Measurements from ENCODE around the gene RGMB. TPM values are rescaled to one million over a fixed set of nuclear protein-coding genes. Genes with fewer than 3 reads are reported as not detected.

RGMB gene
- polyA plus RNA-seq, 1 donor from 2014 or later, result 58.4 TPM

GRCh38 chr5:98726258-98726657 is 47.2 kb upstream of the RGMB start:
- Histone ChIP-seq H2AFZ (ENCODE audit: low read depth, low read length) (no peak overlapping the region), H3K27me3 (ENCODE audit: insufficient read depth, low read depth, low read length) (no peaks in the 10 kb centered on the region), H3K9ac (ENCODE audit: low read length) (no peak overlapping the region), H3K9me2 (ENCODE audit: insufficient read depth, low read length) (no peaks in the 10 kb centered on the region), H3K79me2 (replicated peaks; ENCODE audit: insufficient read depth, low read length) (no peaks in the 10 kb centered on the region), H4K20me1 (ENCODE audit: insufficient read depth) (no peaks in the 10 kb centered on the region), H3K4me2 (ENCODE audit: low read length) (no peak overlapping the region), H3K4me3 (ENCODE audit: low read length) (no peak overlapping the region), H3K9me3 (ENCODE audit: low read length) (no peaks in the 10 kb centered on the region), H3K36me3 (ENCODE audit: insufficient read depth, low read length) (no peaks in the 10 kb centered on the region), H3F3A (ENCODE audit: insufficient read depth, low read length, poor library complexity, severe bottlenecking) (no peaks in the 10 kb centered on the region), H3K27ac (ENCODE audit: low read length) (no peak overlapping the region)
- TF ChIP-seq REST (IDR thresholded peaks at IDR 0.05; ENCODE audit: borderline replicate concordance), result no peak
- no peak for TF ChIP-seq RAD21 (conservative IDR thresholded peaks at IDR 0.05)
- no peak for TF ChIP-seq POLR2AphosphoS5 (IDR thresholded peaks at IDR 0.05)
- no peak for TF ChIP-seq EZH2 (IDR thresholded peaks at IDR 0.05; ENCODE audit: borderline replicate concordance, insufficient read depth, low read length, poor library complexity, severe bottlenecking)
- no peak for TF ChIP-seq EP300 (conservative IDR thresholded peaks at IDR 0.05; ENCODE audit: poor library complexity, severe bottlenecking)
- no peak for TF ChIP-seq SMC3 (conservative IDR thresholded peaks at IDR 0.05; ENCODE audit: poor library complexity)
- TF ChIP-seq, protein P1, sequence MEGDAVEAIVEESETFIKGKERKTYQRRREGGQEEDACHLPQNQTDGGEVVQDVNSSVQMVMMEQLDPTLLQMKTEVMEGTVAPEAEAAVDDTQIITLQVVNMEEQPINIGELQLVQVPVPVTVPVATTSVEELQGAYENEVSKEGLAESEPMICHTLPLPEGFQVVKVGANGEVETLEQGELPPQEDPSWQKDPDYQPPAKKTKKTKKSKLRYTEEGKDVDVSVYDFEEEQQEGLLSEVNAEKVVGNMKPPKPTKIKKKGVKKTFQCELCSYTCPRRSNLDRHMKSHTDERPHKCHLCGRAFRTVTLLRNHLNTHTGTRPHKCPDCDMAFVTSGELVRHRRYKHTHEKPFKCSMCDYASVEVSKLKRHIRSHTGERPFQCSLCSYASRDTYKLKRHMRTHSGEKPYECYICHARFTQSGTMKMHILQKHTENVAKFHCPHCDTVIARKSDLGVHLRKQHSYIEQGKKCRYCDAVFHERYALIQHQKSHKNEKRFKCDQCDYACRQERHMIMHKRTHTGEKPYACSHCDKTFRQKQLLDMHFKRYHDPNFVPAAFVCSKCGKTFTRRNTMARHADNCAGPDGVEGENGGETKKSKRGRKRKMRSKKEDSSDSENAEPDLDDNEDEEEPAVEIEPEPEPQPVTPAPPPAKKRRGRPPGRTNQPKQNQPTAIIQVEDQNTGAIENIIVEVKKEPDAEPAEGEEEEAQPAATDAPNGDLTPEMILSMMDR (IDR thresholded peaks at IDR 0.05; ENCODE audit: poor library complexity, severe bottlenecking), result no peak
- no peak for TF ChIP-seq MXI1 (conservative IDR thresholded peaks at IDR 0.05; ENCODE audit: poor library complexity, severe bottlenecking)
- TF ChIP-seq TAF1 (IDR thresholded peaks at IDR 0.05; ENCODE audit: low read depth), result no peak

- Histone ChIP-seq H4K20me1 (ENCODE audit: insufficient read depth) (no peaks in the 10 kb centered on the region), H3K27me3 (ENCODE audit: insufficient read depth, low read depth, low read length) (no peaks in the 10 kb centered on the region), H3K9ac (ENCODE audit: low read length) (no peak overlapping the region), H3K27ac (ENCODE audit: low read length) (no peak overlapping the region), H3K4me2 (ENCODE audit: low read length) (no peak overlapping the region), H3K79me2 (replicated peaks; ENCODE audit: insufficient read depth, low read length) (no peaks in the 10 kb centered on the region), H3K36me3 (ENCODE audit: insufficient read depth, low read length) (no peaks in the 10 kb centered on the region), H3K4me3 (ENCODE audit: low read length) (no peak overlapping the region), H3F3A (ENCODE audit: insufficient read depth, low read length, poor library complexity, severe bottlenecking) (no peaks in the 10 kb centered on the region), H2AFZ (ENCODE audit: low read depth, low read length) (no peak overlapping the region), H3K9me3 (ENCODE audit: low read length) (no peaks in the 10 kb centered on the region), H3K9me2 (ENCODE audit: insufficient read depth, low read length) (no peaks in the 10 kb centered on the region)
- TF ChIP-seq EZH2 (IDR thresholded peaks at IDR 0.05; ENCODE audit: borderline replicate concordance, insufficient read depth, low read length, poor library complexity, severe bottlenecking) (no peak), MXI1 (conservative IDR thresholded peaks at IDR 0.05; ENCODE audit: poor library complexity, severe bottlenecking) (no peak), EP300 (conservative IDR thresholded peaks at IDR 0.05; ENCODE audit: poor library complexity, severe bottlenecking) (no peak), RAD21 (conservative IDR thresholded peaks at IDR 0.05) (no peak), SMC3 (conservative IDR thresholded peaks at IDR 0.05; ENCODE audit: poor library complexity) (no peak), POLR2AphosphoS5 (IDR thresholded peaks at IDR 0.05) (no peak), REST (IDR thresholded peaks at IDR 0.05; ENCODE audit: borderline replicate concordance) (no peak), TAF1 (IDR thresholded peaks at IDR 0.05; ENCODE audit: low read depth) (no peak)
- TF ChIP-seq, protein P1 (IDR thresholded peaks at IDR 0.05; ENCODE audit: poor library complexity, severe bottlenecking), result no peak
Measured at GRCh38 chr5:98727686-98728085, 45.8 kb upstream of the RGMB start.
